Stimulated activated CD8-positive, alpha-beta memory T cell treated with anti-CD3 and anti-CD28 coated beads, Interleukin-12 subunit alpha, Interleukin-12 subunit beta, amount 100 ng/mL, for 1 hour (primary cell): ENCODE measurements around the gene THRA.

Experiments
- DNase-seq: peaks from one replicate; pipeline ENCODE4 v3.0.0-alpha.2; 2020; ENCODE audit warnings: low read depth

THRA gene

DNA sequence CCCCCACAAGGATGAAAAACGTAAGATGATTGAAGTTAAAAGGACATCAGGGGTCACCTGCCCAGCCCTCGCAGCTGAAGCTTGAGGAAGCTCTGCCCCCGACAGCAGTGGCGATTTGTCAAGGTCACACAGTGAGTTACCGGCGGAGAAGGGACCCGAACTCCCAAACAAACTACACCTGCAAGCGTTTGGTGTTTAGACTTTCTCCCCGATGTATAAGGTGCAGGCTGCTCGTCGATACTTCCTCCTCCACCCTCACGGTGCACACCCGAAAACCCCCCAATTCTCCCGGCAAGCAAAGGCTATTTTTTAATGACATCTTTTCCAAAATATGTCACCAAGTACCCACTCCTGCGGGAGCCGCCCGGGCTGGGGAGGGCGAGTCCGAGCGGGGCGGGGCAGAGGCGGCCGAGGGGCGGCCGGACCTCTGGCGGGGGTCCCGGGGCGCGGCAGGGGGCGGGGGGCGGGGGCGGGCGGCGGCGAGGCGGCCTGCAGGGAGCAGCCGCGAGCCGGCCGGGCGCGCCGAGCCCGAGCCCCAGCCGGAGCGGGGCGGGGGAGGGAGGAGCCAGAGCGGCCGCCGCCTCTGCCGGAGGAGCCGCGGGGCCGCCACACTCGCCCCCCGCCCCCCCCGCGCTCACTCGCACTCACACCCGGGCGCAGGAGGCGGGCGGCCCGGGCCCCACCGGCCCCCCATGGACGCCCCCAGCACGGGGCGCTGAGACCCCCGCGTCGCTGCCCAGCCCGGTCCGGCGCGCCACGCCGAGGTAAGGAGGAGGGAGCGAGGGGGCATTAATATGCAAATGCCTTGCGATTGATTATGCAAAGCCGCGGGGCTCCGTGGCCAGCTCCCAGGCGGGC lies at the start of gene THRA:
THRA (plus strand) TSS at position 637 of the 858 bp plus-strand sequence. CDS start 11,524 bp downstream, outside the sequence.
- DNase-seq, result peak; percentile 46

DNA sequence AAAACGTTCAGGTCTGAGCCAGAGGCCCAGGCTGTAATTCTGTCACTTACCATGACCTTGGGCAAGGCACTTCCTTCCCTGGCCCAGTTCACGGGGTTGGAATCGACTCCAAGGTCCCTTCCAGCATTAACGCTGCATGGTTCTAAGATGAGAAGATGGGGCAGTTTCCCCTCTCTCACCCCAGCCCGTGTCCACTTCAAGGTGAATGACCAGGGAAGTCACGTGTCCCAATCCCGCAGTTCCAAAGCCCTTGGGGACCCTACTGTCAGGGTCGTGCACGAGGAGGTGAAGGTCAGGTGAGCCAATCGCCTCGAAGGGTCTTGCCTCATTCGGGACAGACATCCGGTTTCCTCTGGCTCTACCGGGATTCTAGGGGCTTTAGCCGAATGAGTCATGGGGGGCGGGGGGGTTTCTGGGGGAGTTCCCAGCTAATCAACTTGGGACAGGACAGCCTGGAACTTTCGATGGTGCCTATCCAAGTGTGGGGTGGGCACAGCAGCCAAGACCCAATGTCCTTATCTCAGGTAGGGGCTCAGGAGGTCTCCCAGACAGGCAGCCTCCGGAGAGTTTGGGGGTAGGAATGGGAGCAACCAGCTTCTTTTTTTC lies 48.3 kb upstream of the THRA start:
- no peak for DNase-seq

DNA sequence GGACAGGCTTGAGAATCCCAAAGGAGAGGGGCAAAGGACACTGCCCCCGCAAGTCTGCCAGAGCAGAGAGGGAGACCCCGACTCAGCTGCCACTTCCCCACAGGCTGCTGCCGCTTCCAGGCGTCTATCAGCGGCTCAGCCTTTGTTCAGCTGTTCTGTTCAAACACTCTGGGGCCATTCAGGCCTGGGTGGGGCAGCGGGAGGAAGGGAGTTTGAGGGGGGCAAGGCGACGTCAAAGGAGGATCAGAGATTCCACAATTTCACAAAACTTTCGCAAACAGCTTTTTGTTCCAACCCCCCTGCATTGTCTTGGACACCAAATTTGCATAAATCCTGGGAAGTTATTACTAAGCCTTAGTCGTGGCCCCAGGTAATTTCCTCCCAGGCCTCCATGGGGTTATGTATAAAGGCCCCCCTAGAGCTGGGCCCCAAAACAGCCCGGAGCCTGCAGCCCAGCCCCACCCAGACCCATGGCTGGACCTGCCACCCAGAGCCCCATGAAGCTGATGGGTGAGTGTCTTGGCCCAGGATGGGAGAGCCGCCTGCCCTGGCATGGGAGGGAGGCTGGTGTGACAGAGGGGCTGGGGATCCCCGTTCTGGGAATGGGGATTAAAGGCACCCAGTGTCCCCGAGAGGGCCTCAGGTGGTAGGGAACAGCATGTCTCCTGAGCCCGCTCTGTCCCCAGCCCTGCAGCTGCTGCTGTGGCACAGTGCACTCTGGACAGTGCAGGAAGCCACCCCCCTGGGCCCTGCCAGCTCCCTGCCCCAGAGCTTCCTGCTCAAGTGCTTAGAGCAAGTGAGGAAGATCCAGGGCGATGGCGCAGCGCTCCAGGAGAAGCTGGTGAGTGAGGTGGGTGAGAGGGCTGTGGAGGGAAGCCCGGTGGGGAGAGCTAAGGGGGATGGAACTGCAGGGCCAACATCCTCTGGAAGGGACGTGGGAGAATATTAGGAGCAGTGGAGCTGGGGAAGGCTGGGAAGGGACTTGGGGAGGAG lies 47.5 kb upstream of the THRA start, which contains the start of gene CSF3:
CSF3 (plus strand) TSS at position 436 of the 993 bp plus-strand sequence; CDS start at position 471, 35 bp downstream.
- no peak for DNase-seq

- DNase-seq, result no peak
Measured at GRCh38 chr17:40015998-40016985, 46.5 kb upstream of the THRA start.

DNA sequence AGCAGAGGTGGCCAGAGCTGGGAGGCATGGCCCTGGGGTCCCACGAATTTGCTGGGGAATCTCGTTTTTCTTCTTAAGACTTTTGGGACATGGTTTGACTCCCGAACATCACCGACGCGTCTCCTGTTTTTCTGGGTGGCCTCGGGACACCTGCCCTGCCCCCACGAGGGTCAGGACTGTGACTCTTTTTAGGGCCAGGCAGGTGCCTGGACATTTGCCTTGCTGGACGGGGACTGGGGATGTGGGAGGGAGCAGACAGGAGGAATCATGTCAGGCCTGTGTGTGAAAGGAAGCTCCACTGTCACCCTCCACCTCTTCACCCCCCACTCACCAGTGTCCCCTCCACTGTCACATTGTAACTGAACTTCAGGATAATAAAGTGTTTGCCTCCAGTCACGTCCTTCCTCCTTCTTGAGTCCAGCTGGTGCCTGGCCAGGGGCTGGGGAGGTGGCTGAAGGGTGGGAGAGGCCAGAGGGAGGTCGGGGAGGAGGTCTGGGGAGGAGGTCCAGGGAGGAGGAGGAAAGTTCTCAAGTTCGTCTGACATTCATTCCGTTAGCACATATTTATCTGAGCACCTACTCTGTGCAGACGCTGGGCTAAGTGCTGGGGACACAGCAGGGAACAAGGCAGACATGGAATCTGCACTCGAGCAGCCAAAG lies 45.2 kb upstream of the THRA start:
- no peak for DNase-seq

DNA sequence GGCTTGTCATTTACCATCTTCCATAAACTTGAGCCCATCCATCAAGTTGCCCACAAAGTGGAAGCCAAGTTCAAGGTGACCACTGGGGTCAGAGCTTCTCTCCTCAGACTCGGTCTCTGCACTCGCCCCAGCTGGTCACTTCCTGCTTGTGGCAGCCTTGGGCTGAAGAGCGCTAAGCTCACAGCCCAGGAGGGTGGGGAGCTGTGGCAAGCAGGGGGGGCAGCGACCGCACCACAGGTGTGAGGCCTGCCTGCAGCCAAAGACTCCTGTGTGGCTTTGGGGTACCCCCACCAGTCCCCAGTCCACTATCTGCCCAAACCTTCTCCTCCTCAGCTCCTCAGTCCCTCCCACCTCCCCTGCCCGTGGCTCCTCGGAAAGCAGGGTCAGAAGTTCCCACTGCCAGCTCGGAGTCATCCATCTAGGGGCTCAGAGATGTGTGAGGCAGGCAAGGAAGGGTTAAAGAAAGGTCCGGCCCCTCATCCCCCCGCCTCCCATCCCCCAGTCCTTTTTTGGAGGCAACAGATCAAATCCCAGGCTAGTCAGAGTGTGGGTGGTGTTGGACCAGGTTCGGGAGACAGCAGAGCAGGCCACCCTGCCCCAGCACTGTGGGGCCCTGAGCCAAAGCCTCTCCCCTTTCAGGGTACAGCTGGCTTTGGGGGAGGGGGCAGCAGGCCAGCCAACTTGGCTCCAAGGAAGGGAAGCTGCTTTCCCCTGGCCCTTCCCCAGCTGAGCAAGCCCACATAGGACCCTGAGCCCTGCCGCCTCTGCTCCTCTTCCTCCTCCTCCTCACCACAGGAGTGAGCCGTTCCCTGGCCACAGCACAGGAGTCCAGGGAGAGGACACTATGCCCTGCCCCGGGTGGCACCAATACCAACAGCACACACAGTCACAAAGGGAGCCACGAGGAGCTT lies 44.3 kb upstream of the THRA start:
- no peak for DNase-seq

DNA sequence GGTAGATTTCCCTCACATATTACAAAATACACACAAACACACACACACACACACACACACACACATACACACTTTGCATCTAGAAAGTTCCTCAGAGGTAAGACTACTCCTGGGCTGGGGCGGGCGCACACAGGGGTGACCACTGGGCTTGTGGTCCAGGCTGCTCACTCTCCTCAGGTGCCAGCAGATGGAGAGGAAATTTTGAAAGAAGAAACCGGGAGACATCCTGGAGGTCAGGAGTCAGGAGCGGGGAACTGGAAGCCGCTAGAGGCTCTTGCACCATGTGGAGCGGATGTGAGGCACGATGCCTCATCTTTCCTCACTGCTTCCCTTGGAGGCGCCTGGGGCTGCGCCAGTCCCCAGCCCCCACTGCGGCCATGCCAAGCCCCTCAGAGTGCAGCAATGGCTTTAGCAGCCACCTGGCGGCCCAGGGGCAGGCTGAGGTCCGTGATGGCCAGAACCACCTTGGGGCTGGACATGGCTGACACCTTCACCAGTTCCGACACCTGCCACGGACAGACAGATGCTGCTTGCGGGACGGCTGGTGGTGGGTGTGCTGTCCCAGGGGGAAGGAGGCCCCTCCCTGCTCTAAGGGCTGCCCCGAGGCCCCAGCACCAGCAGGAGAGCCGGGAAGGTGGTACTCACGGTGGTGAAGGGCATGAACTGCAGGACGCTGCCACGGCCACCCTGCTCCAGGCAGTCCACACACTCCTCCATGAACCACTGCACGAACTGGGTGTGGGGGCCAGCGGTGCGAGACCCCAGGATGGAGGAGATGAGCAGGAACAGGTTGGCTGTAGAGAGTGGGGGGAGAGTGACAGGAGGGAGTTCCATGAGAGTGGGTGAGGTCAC lies 43.4 kb upstream of the THRA start:
- no peak for DNase-seq

DNA sequence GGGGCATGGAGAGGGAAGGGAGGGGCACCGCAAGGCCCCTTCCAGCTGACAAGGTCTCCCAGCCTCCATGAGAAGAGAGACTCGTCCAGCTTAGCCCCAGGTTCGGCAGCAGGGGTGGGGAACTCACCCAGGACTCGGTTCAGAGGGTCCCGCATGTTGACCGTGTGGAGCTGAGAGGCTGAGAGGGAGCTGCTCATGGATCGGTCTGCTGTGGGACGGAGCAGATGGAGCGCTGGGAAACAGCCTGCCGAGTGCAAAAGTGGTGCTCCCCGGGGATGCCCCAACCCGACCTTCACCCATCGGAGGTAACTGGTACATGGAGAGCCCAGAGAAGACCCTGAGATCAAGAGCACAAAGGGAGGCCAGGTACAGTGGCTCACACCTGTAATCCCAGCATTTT lies 42.6 kb upstream of the THRA start:
- no peak for DNase-seq

DNA sequence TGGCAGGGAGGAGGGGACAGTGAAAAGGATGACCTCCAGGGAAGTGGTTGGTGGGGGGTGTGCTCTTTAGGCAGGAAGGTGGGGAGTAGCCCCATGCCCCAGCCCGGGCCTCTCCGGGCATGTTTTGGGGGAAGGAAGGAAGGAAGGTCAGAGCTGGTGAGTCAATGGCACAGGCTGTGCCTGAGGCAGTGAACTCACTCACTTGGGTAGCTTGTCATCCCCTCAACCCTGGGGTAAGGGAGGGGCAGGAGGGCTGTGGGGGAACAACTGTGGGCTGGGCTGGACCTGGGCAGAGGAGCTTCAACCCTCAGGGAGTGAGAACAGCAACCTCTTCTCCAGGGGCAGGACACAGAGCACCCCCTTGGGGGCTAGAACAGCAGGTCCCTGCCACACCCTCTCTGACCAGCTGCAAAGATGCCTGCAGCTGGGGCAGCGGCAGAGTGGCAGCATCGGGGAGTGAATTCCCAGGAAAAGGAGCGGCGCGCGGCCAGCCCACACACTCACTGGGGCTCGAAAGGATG lies 41.3 kb upstream of the THRA start:
- DNase-seq, result no peak

DNA sequence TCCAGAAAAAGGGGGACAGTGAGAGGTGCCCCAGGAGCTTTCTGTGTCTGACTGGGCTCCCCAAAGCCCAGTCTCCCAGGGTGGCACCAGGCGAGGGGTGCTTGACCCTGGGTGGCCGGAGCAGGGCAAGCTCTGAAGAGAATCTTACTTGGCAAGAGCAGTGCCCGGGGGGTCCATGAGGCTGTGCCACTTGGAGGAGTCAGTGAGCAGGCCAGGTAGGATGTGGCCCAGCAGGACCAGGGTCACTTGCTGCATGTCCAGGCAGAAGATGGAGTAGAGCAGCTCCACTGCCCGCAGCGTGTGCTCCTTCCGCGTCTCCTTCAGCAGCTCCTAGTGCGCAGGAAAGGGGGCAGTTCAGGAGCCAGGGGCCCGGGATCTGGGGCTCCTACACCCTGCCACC lies 40.3 kb upstream of the THRA start:
- no peak for DNase-seq

DNA sequence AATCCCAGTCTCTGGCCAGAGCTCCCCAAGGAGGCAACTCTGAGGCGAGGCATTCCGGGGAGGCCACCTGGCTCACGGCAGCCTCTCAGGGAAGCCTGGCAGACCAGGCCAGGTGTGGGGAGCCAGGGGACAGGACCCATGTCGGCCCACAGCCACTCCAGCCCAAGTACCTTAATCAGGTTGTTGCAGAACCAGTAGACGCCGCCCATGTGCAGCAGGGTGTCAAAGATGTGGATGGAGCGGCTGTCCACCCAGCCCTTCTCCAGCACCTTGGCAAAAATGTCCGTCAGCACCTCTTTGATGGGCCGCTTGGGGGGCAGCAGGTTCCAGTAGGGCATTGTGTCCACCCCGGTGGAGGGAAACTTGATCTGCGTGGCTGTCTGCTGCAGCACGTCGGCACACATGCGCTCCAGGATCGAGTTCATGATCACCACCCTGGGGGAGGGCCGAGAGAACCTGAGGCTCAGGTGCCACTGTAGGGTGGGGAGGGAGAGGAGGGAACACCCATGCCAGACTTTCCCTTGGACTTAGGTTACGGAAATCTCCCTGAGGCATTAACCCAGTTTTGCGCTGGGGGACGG lies 39.7 kb upstream of the THRA start:
- no peak for DNase-seq

GRCh38 chr17:40023590-40024292 lies 39.0 kb upstream of the THRA start:
- DNase-seq, result no peak

GRCh38 chr17:40024901-40025300 lies 37.9 kb upstream of the THRA start:
- no peak for DNase-seq

GRCh38 chr17:40025559-40025958 lies 37.2 kb upstream of the THRA start:
- DNase-seq, result no peak

DNA sequence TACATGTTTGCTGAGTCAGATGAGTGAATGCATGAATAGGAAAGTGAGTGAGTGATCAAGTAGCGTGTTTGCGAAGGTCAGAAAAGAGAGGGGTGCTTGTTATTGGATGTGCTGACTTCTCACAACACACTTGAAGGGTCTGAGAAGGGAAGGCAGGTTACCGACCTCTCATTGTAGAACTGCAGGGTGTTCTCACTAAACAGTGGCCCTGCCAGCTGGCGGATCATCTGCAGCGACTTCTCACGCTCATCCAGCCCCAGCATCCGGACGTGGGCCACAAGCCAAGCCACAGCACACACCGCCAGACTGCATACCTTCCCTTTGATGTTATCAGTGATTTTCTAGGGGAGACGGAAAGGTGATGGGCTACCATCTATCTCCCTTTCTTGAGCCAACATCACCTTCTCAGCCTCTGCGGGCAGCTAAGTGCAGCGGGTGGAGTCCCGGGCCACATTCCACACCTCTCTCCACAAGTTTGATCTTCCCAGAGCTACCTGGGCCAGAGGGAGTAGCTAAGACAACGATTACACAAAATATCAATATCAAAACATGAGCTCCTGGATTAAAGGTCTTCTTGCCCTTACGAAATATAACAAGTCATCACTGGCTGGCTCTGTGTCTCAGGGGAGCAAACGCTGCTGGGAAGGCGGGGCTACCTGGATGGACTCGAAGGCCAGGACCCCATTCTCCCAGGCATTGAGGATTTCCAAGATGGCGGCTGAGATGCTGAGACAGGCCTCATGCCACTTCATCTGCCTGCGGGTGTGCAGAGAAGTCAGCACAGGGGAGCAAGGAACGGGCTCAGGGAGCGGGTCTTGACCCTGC lies 36.6 kb upstream of the THRA start:
- DNase-seq, result no peak
